ENCODE data around the gene SETD2. TPM values are rescaled to one million over a fixed set of nuclear protein-coding genes. Genes with fewer than 3 reads are reported as not detected.
A peak's percentile ranks its signal among the peaks of the same experiment; 100 is the strongest.

Gene SETD2
- total RNA-seq, 1 donor from 2014 or later = 53.2 TPM

- Mint-ChIP-seq H3K27me3 (no peaks in the 10 kb centered on the region), H3K9me3 (no peaks in the 10 kb centered on the region), H3K36me3 (peaks cover 4% of the 10 kb centered on the region), H3K27ac (peak overlapping the region; percentile 93), H3K4me1 (ENCODE audit: unreplicated experiment) (peaks cover 4% of the 10 kb centered on the region), H3K4me3 (peak overlapping the region; percentile 82)
- DNase-seq (ENCODE audit: extremely low spot score, unreplicated experiment) = peak; percentile 93
- TF ChIP-seq, protein P1, sequence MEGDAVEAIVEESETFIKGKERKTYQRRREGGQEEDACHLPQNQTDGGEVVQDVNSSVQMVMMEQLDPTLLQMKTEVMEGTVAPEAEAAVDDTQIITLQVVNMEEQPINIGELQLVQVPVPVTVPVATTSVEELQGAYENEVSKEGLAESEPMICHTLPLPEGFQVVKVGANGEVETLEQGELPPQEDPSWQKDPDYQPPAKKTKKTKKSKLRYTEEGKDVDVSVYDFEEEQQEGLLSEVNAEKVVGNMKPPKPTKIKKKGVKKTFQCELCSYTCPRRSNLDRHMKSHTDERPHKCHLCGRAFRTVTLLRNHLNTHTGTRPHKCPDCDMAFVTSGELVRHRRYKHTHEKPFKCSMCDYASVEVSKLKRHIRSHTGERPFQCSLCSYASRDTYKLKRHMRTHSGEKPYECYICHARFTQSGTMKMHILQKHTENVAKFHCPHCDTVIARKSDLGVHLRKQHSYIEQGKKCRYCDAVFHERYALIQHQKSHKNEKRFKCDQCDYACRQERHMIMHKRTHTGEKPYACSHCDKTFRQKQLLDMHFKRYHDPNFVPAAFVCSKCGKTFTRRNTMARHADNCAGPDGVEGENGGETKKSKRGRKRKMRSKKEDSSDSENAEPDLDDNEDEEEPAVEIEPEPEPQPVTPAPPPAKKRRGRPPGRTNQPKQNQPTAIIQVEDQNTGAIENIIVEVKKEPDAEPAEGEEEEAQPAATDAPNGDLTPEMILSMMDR (conservative IDR thresholded peaks at IDR 0.05) = peak; percentile 10
Observed at GRCh38 chr3:47009225-47010110, 154.4 kb downstream of the SETD2 start.

- DNase-seq (ENCODE audit: extremely low spot score, unreplicated experiment) = no peak
- Mint-ChIP-seq H3K27me3 (no peaks in the 10 kb centered on the region), H3K9me3 (no peaks in the 10 kb centered on the region), H3K4me3 (peak overlapping the region; percentile 66), H3K36me3 (no peaks in the 10 kb centered on the region), H3K4me1 (ENCODE audit: unreplicated experiment) (peaks cover 4% of the 10 kb centered on the region), H3K27ac (peak overlapping the region; percentile 72)
- TF ChIP-seq, protein P1 (conservative IDR thresholded peaks at IDR 0.05) = no peak
Observed at GRCh38 chr3:47008851-47009224, 155.1 kb downstream of the SETD2 start.

- TF ChIP-seq, protein P1 (conservative IDR thresholded peaks at IDR 0.05) = no peak
- H3K36me3 Mint-ChIP-seq = no peaks in the 10 kb centered on the region
- H3K4me1 Mint-ChIP-seq (ENCODE audit: unreplicated experiment) = peaks cover 4% of the 10 kb centered on the region
- H3K4me3 Mint-ChIP-seq = peak overlapping the region; percentile 66
- no peaks in the 10 kb centered on the region for H3K27me3 Mint-ChIP-seq
- peak overlapping the region; percentile 72 for H3K27ac Mint-ChIP-seq
- no peak for DNase-seq (ENCODE audit: extremely low spot score, unreplicated experiment)
- H3K9me3 Mint-ChIP-seq = no peaks in the 10 kb centered on the region
Observed at GRCh38 chr3:47008234-47008796, 155.6 kb downstream of the SETD2 start.

- H3K27ac Mint-ChIP-seq = no peak overlapping the region
- no peaks in the 10 kb centered on the region for H3K9me3 Mint-ChIP-seq
- no peak overlapping the region for H3K4me3 Mint-ChIP-seq
- H3K4me1 Mint-ChIP-seq (ENCODE audit: unreplicated experiment) = peaks cover 4% of the 10 kb centered on the region
- H3K27me3 Mint-ChIP-seq = no peaks in the 10 kb centered on the region
- TF ChIP-seq, protein P1 (conservative IDR thresholded peaks at IDR 0.05) = no peak
- H3K36me3 Mint-ChIP-seq = no peaks in the 10 kb centered on the region
- no peak for DNase-seq (ENCODE audit: extremely low spot score, unreplicated experiment)
Observed at GRCh38 chr3:47007482-47008233, 156.3 kb downstream of the SETD2 start.

GRCh38 chr3:47007001-47007400 is 156.9 kb downstream of the SETD2 start:
- no peak overlapping the region for H3K4me3 Mint-ChIP-seq

More at GRCh38 chr3:47007001-47007400, 156.9 kb downstream of the SETD2 start:
- Mint-ChIP-seq H3K9me3 (no peaks in the 10 kb centered on the region), H3K36me3 (peaks cover 3% of the 10 kb centered on the region), H3K27me3 (no peaks in the 10 kb centered on the region), H3K4me1 (ENCODE audit: unreplicated experiment) (peaks cover 4% of the 10 kb centered on the region), H3K27ac (no peak overlapping the region)
- TF ChIP-seq, protein P1 (conservative IDR thresholded peaks at IDR 0.05) = no peak
- no peak for DNase-seq (ENCODE audit: extremely low spot score, unreplicated experiment)
